OCI-LY7 (cell line): Measurements from ENCODE around the gene WRAP73.

Source experiments
- CTCF ChIP-seq: fragments of 200-600 bp; sonication (generic); conservative IDR thresholded peaks from 2 replicates; pipeline ENCODE4 v1.5.1; 2014; ENCODE audit warnings: mild to moderate bottlenecking, antibody characterized with exemption, low read length, moderate library complexity, mixed read lengths
- EZH2phosphoT487 ChIP-seq: fragments of 200-600 bp; sonication (generic); IDR thresholded peaks from 2 replicates; pipeline ENCODE4 v1.6.1; 2018; ENCODE audit warnings: low read depth, borderline replicate concordance, mild to moderate bottlenecking, mixed run types, antibody characterized with exemption, low read length, moderate library complexity, mixed read lengths

GRCh38 chr1:3693321-3693720 lies 43.4 kb upstream of the WRAP73 start:
- TF ChIP-seq CTCF (no peak), EZH2phosphoT487 (no peak)
